H1 (cell line): ENCODE data around the gene KCNH1. TPM values are rescaled to one million over a fixed set of nuclear protein-coding genes. Genes with fewer than 3 reads are reported as not detected.
"Not testable (repeated sequence)": the region's sequence is repeated elsewhere in the genome, so short reads cannot be mapped to it uniquely, and the experiment has no call there.

Source experiments
- CTCF ChIA-PET: fragments of 300-600 bp; sonication (Branson Sonifier 250); formaldehyde crosslinking; loops from one replicate; lab custom pipeline; 2021; ENCODE audit not compliant: partially characterized antibody; lab: Charles Lee
- POLR2A ChIA-PET: fragments of 300-600 bp; sonication (Branson Sonifier 250); formaldehyde crosslinking; loops from one replicate; lab custom pipeline; 2021; ENCODE audit warnings: inconsistent platforms; ENCODE audit not compliant: partially characterized antibody; lab: Charles Lee
- DNase-seq, 2 experiments: peaks; one replicate each; pipeline versions ENCODE4 v3.0.0 to v3.0.0-alpha.2; 2010 to 2022; ENCODE audit warnings: low spot score in 2 of 2, low read depth in 1 of 2, mixed read lengths in 1 of 2
- FAIRE-seq: peaks from 2 replicates; lab custom pipeline; 2011; peaks lifted over from hg19 to GRCh38; lab: Jason Lieb, UNC
- H2AFZ ChIP-seq: 2 replicates; pipeline ENCODE4 v1.8.1; 2012; ENCODE audit warnings: low read length, inconsistent platforms
- H2AK5ac ChIP-seq: 2 replicates; pipeline ENCODE4 v1.6.1; 2013; ENCODE audit warnings: low read depth, low read length
- H2BK120ac ChIP-seq: replicated peaks from 2 replicates; pipeline ENCODE3; 2013; ENCODE audit warnings: low read depth, low read length, inconsistent platforms
- H2BK12ac ChIP-seq: 2 replicates; pipeline ENCODE4 v1.6.1; 2013; ENCODE audit warnings: low read depth, low read length
- H2BK15ac ChIP-seq: 2 replicates; pipeline ENCODE4 v1.6.1; 2013; ENCODE audit warnings: low read length
- H2BK20ac ChIP-seq: 2 replicates; pipeline ENCODE4 v1.6.1; 2013; ENCODE audit warnings: low read length
- H2BK5ac ChIP-seq: 2 replicates; pipeline ENCODE4 v1.6.1; 2013; ENCODE audit warnings: low read depth, low read length
- H3K14ac ChIP-seq: 2 replicates; pipeline ENCODE4 v1.6.1; 2013; ENCODE audit warnings: inconsistent platforms; ENCODE audit not compliant: insufficient read length
- H3K18ac ChIP-seq: 2 replicates; pipeline ENCODE4 v1.6.1; 2013; ENCODE audit warnings: low read length; ENCODE audit errors: extremely low read depth
- H3K23ac ChIP-seq: 2 replicates; pipeline ENCODE4 v1.6.1; 2013; ENCODE audit warnings: inconsistent platforms; ENCODE audit not compliant: insufficient read length
- H3K23me2 ChIP-seq: 2 replicates; pipeline ENCODE4 v1.6.1; 2013; ENCODE audit warnings: low read depth, low read length
- H3K27ac ChIP-seq: 2 replicates; pipeline ENCODE4 v1.6.1; 2011; ENCODE audit warnings: low read depth, low read length, inconsistent platforms
- H3K27me3 ChIP-seq, 4 experiments: replicated peaks in 1 of 4; 1 replicate in 1 of 4; 2 replicates in 3 of 4; pipeline versions ENCODE4 v1.6.1 to v1.8.1; 2011 to 2013; ENCODE audit warnings: low read length in 3 of 4, mild to moderate bottlenecking in 3 of 4, inconsistent platforms in 2 of 4, mixed read lengths in 2 of 4, moderate library complexity in 1 of 4; ENCODE audit not compliant: control insufficient read depth in 3 of 4, insufficient read depth in 3 of 4; ENCODE audit errors: extremely low read depth in 1 of 4
- H3K36me3 ChIP-seq, 4 experiments: 2 replicates each; pipeline versions ENCODE4 v1.6.1 to v1.8.1; 2011 to 2013; ENCODE audit warnings: mild to moderate bottlenecking in 4 of 4, low read length in 3 of 4, moderate library complexity in 2 of 4, control low read depth in 1 of 4, inconsistent platforms in 1 of 4; ENCODE audit not compliant: insufficient read depth in 4 of 4, control insufficient read depth in 2 of 4
- H3K4ac ChIP-seq: replicated peaks from 2 replicates; pipeline ENCODE3; 2013; ENCODE audit warnings: low read length, low read depth, mixed read lengths, inconsistent platforms; ENCODE audit not compliant: insufficient read length
- H3K4me1 ChIP-seq, 4 experiments: replicated peaks in 1 of 4; 1 replicate in 1 of 4; 2 replicates in 3 of 4; pipeline versions ENCODE4 v1.6.1 to v1.8.1; 2011 to 2013; ENCODE audit warnings: low read length in 3 of 4, inconsistent platforms in 2 of 4, mixed read lengths in 1 of 4; ENCODE audit not compliant: insufficient read depth in 4 of 4, control insufficient read depth in 3 of 4
- H3K4me2 ChIP-seq, 2 experiments: 2 replicates each; pipeline versions ENCODE4 v1.6.1 to v1.8.1; 2011 to 2013; ENCODE audit warnings: low read depth in 2 of 2, low read length in 2 of 2, control low read depth in 1 of 2, inconsistent platforms in 1 of 2, mild to moderate bottlenecking in 1 of 2; ENCODE audit not compliant: insufficient read depth in 1 of 2
- H3K4me3 ChIP-seq, 4 experiments: fragments of 200-600, 300-600 bp in 1 of 4; sonication (generic), shearing (Covaris generic), sonication (Bioruptor Twin) in 1 of 4; 2 replicates each; pipeline versions ENCODE4 v1.5.1 to v1.8.1; 2011 to 2016; ENCODE audit warnings: low read length in 4 of 4, low read depth in 3 of 4, control low read depth in 2 of 4, inconsistent platforms in 2 of 4, mild to moderate bottlenecking in 2 of 4, mixed read lengths in 1 of 4, moderate library complexity in 1 of 4; ENCODE audit not compliant: insufficient read depth in 2 of 4; ENCODE audit errors: extremely low read depth in 1 of 4
- H3K56ac ChIP-seq: replicated peaks from 2 replicates; pipeline ENCODE3; 2013; ENCODE audit warnings: low read depth, mild to moderate bottlenecking, mixed read lengths, low read length, inconsistent platforms; ENCODE audit not compliant: insufficient read length
- H3K79me1 ChIP-seq: 2 replicates; pipeline ENCODE4 v1.6.1; 2013; ENCODE audit warnings: low read depth, low read length, control low read depth
- H3K79me2 ChIP-seq, 2 experiments: 2 replicates each; pipeline versions ENCODE4 v1.6.1 to v1.8.1; 2012 to 2013; ENCODE audit warnings: low read length in 2 of 2, mild to moderate bottlenecking in 2 of 2, inconsistent platforms in 1 of 2; ENCODE audit not compliant: insufficient read depth in 2 of 2, control insufficient read depth in 1 of 2
- H3K9ac ChIP-seq, 4 experiments: replicated peaks in 1 of 4; 1 replicate in 1 of 4; 2 replicates in 3 of 4; pipeline versions ENCODE4 v1.6.1 to v1.8.1; 2011 to 2013; ENCODE audit warnings: low read depth in 3 of 4, low read length in 3 of 4, control low read depth in 2 of 4, mild to moderate bottlenecking in 2 of 4, moderate library complexity in 2 of 4, inconsistent platforms in 1 of 4; ENCODE audit errors: extremely low read depth in 1 of 4
- H3K9me3 ChIP-seq, 2 experiments: 2 replicates each; pipeline versions ENCODE4 v1.6.1 to v1.8.1; 2012 to 2013; ENCODE audit warnings: mild to moderate bottlenecking in 2 of 2, moderate library complexity in 2 of 2, control low read depth in 1 of 2, inconsistent platforms in 1 of 2, low read depth in 1 of 2, low read length in 1 of 2, mixed read lengths in 1 of 2; ENCODE audit not compliant: insufficient read depth in 2 of 2
- H4K20me1 ChIP-seq, 2 experiments: replicated peaks in 1 of 2; 2 replicates each; pipeline versions ENCODE3 to v1.8.1; 2011 to 2013; ENCODE audit warnings: inconsistent platforms in 2 of 2, low read length in 2 of 2, mild to moderate bottlenecking in 1 of 2; ENCODE audit not compliant: insufficient read depth in 2 of 2, control insufficient read depth in 1 of 2
- H4K5ac ChIP-seq: 2 replicates; pipeline ENCODE4 v1.6.1; 2013; ENCODE audit warnings: low read length, low read depth, mixed read lengths, inconsistent platforms; ENCODE audit not compliant: insufficient read length
- H4K8ac ChIP-seq: 2 replicates; pipeline ENCODE4 v1.8.0; 2013; ENCODE audit warnings: mild to moderate bottlenecking, moderate library complexity, low read length, inconsistent platforms; ENCODE audit not compliant: insufficient read depth; ENCODE audit errors: extremely low read depth
- H4K91ac ChIP-seq: replicated peaks from 2 replicates; pipeline ENCODE3; 2013; ENCODE audit warnings: low read length, mixed read lengths, inconsistent platforms; ENCODE audit not compliant: insufficient read length
- CHD2 ChIP-seq: IDR thresholded peaks from 2 replicates; pipeline ENCODE4 v1.6.1; 2012; ENCODE audit warnings: low read length, improper control_type of control experiment
- EZH2 ChIP-seq: fragments of 200-600 bp; sonication (generic); IDR thresholded peaks from 2 replicates; pipeline ENCODE4 v1.7.1; 2012; ENCODE audit warnings: low read depth, mild to moderate bottlenecking, moderate library complexity, low read length, inconsistent platforms; ENCODE audit not compliant: severe bottlenecking
- HDAC6 ChIP-seq: IDR thresholded peaks from one replicate; pipeline ENCODE4 v1.7.1; 2012; ENCODE audit warnings: low read depth, mild to moderate bottlenecking, inconsistent platforms, low read length, moderate library complexity
- JUN ChIP-seq: IDR thresholded peaks from 2 replicates; pipeline ENCODE4 v1.6.1; 2011; ENCODE audit warnings: low read depth, mild to moderate bottlenecking, improper control_type of control experiment, low read length
- POLR2AphosphoS5 ChIP-seq: IDR thresholded peaks from 2 replicates; pipeline ENCODE4 v1.6.1; 2011; ENCODE audit warnings: low read depth, low read length
- RFX5 ChIP-seq: IDR thresholded peaks from 2 replicates; pipeline ENCODE4 v1.6.1; 2011; ENCODE audit warnings: low read depth, low read length, improper control_type of control experiment, borderline replicate concordance
- SIX5 ChIP-seq: IDR thresholded peaks from 2 replicates; pipeline ENCODE4 v1.6.1; 2011; ENCODE audit warnings: mild to moderate bottlenecking, low read depth, low read length
- SP1 ChIP-seq: IDR thresholded peaks from 2 replicates; pipeline ENCODE4 v1.6.1; 2011; ENCODE audit warnings: low read depth, low read length
- WGBS, 2 experiments: shearing (Covaris generic) in 1 of 2; methylation state at CpG; one replicate each; pipeline versions ENCODE4 v1.1.6 to v1.1.7; 2013 to 2015; ENCODE audit warnings: low lambda C conversion rate in 2 of 2, mixed read lengths in 2 of 2, inconsistent platforms in 1 of 2, low coverage in 1 of 2, missing lambda C conversion rate in 1 of 2; ENCODE audit not compliant: insufficient replicate concordance in 2 of 2, insufficient coverage in 1 of 2, insufficient read length in 1 of 2; ENCODE audit errors: extremely low coverage in 1 of 2, missing lambda C conversion rate in 1 of 2; 5-methylcytosine and 5-hydroxymethylcytosine counted together
- polyA plus RNA-seq, 7 experiments: library from polyadenylated mRNA; depleted of rRNA in 3 of 7; stranded (reverse) in 5 of 7; unstranded in 2 of 7; fragments of >200 nt in 5 of 7; fragments of 200-250 nt in 2 of 7; gene quantifications; 1 replicate in 5 of 7; 2 replicates in 1 of 7; 4 replicates in 1 of 7; pipeline versions ENCODE4 v1.2.1 to v1.2.3, GENCODE V29; 2011 to 2013; ENCODE audit warnings: missing spikeins in 2 of 7, mixed read lengths in 2 of 7
- total RNA-seq: library from RNA; stranded (reverse); fragmentation: NEBNext Ultra II Directional; extraction: Animal tissue kit (Norgen Biotek cat#: 25700); gene quantifications from 2 replicates; pipeline ENCODE4 v1.2.1, GENCODE V29; 2021

KCNH1 gene
- total and polyA plus RNA-seq, 2 of the 8 experiments (the other 6 are each of a cell fraction or from before 2014, with no cell fraction given), result 0.27 to 0.34 TPM

- TF ChIP-seq HDAC6, result no peak
- TF ChIP-seq CHD2, result no peak
- TF ChIP-seq RFX5, result no peak
- TF ChIP-seq SP1, result no peak
- no peak for TF ChIP-seq SIX5
- TF ChIP-seq EZH2, result no peak
- TF ChIP-seq JUN, result no peak
- no peak for TF ChIP-seq POLR2AphosphoS5
Measured at GRCh38 chr1:211013346-211014240, 120.4 kb downstream of the KCNH1 start (continued).

- H3K4me3 ChIP-seq, H3K27ac ChIP-seq, H3K4me2 ChIP-seq, H3K36me3 ChIP-seq, H2BK20ac ChIP-seq, H2BK5ac ChIP-seq, H2AK5ac ChIP-seq, H4K91ac ChIP-seq, H4K8ac ChIP-seq, H3K23me2 ChIP-seq, DNase-seq, POLR2A ChIA-PET, H2BK120ac ChIP-seq, FAIRE-seq, H3K4ac ChIP-seq, H3K4me1 ChIP-seq, H4K5ac ChIP-seq, H4K20me1 ChIP-seq, H3K79me2 ChIP-seq, H3K14ac ChIP-seq, H2BK15ac ChIP-seq, H3K23ac ChIP-seq, H3K9me3 ChIP-seq, H3K79me1 ChIP-seq, CTCF ChIA-PET, H3K56ac ChIP-seq, H3K27me3 ChIP-seq, H3K18ac ChIP-seq, H2BK12ac ChIP-seq, H3K9ac ChIP-seq, H2AFZ ChIP-seq: not testable (repeated sequence)
- WGBS, 2 experiments, result 87% methylated on average over 1 of the region's 1 CpG; no CpG with 5 or more reads in 1 of the 2 experiments
Measured at GRCh38 chr1:211011128-211011527, 122.8 kb downstream of the KCNH1 start.
